ENCODE measurements around the gene EXOC2.

GRCh38 chr6:437037-437392 is 255.9 kb downstream of the EXOC2 start:
- no peak for TF ChIP-seq CTCF (IDR thresholded peaks at IDR 0.05)
- no peak for TF ChIP-seq POLR2AphosphoS5 (IDR thresholded peaks at IDR 0.05; ENCODE audit: low read depth, low read length)
- no peak for TF ChIP-seq REST (IDR thresholded peaks at IDR 0.05; ENCODE audit: insufficient read depth in 1 of 2, low read depth in 2 of 2, low read length in 1 of 2)
- TF ChIP-seq SIN3A (IDR thresholded peaks at IDR 0.05; ENCODE audit: borderline replicate concordance, insufficient read depth, low read depth, low read length) = no peak

All from Panc1 (cell line).